GM10248 (cell line): ENCODE data around the gene TMEM198.

Experiments
- CTCF ChIA-PET: fragments of 300-600 bp; sonication (Branson Sonifier 250); formaldehyde crosslinking; extraction: SDS; loops from one replicate; lab custom pipeline; 2021; ENCODE audit warnings: antibody characterized with exemption; lab: Yijun Ruan, JAX
- POLR2A ChIA-PET: fragments of 350-650 bp; sonication (Branson Sonifier 250); formaldehyde crosslinking; extraction: SDS; loops from one replicate; lab custom pipeline; 2020; ENCODE audit warnings: antibody characterized with exemption; lab: Yijun Ruan, JAX
- DNase-seq: peaks from one replicate; pipeline ENCODE4 v3.0.0; 2012; ENCODE audit errors: extremely low spot score
- CTCF ChIP-seq: IDR thresholded peaks from 2 replicates; pipeline ENCODE4 v1.5.1; 2012; ENCODE audit warnings: mild to moderate bottlenecking, low read depth; ENCODE audit errors: extremely low read depth, missing control alignments, control extremely low read depth

The TMEM198 gene

DNA sequence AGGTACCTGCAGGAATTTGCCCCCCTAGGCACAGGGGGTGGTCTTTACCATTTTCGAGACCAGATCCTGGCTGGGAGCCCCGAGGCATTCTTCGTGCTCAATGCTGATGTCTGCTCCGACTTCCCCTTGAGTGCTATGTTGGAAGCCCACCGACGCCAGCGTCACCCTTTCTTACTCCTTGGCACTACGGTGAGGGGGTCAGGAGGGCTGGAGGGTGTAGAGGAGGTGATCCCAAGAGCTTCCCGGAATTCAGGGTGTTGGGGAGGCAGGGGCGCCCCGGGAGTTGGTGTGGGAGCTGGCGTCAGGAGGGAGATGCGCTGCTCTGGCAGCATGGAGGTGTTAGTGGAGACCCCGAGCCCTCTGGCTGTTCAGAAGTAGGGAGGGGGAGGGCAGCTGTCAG lies 42.0 kb upstream of the TMEM198 start:
- ChIA-PET POLR2A (no interaction called here), CTCF (interaction anchor here (1.5 to 18.5 kb wide), 3 partner anchors 16 to 39 kb away, joined by 3 to 325 read pairs (median 6); no protein-coding TSS in a partner anchor)
- DNase-seq: no peak
- no peak for TF ChIP-seq CTCF

- DNase-seq: no peak
- TF ChIP-seq CTCF: no peak
- ChIA-PET CTCF (interaction anchor here (2.6 kb wide), 1 partner anchor 38 kb away, joined by 6 read pairs; no protein-coding TSS in a partner anchor), POLR2A (interaction anchor here (0.6 kb wide), 1 partner anchor 906 kb away, joined by 3 read pairs; no protein-coding TSS in a partner anchor)
Measured at GRCh38 chr2:219502618-219503017, 41.2 kb upstream of the TMEM198 start.

DNA sequence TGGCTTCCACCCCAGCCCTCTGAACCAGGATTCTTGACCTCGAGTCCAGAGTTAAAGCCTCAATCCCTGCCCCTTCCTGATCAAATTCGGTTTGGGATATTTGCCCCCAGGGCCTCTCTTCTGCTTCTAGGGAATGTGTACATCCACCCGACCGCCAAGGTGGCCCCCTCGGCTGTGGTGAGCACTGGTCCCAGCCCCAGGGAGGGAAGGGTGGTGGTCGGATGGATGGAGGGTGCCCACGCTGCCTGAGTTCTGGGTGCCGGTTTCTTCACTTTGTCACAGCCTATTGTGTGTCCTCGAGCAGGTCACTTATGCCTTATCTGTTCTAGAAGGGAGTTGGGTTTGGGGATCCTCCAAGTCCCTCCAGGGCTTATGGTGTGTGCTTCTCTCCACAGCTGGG lies 38.2 kb upstream of the TMEM198 start:
- DNase-seq: no peak
- TF ChIP-seq CTCF: no peak
- POLR2A ChIA-PET: no interaction called here
- CTCF ChIA-PET: interaction anchor here (0.8 to 1.1 kb wide), 2 partner anchors 24 to 103 kb away, joined by 3 read pairs; no protein-coding TSS in a partner anchor

GRCh38 chr2:219506153-219506801 lies 37.6 kb upstream of the TMEM198 start:
- TF ChIP-seq CTCF: no peak
- CTCF ChIA-PET: interaction anchor here (0.8 to 4.2 kb wide), 5 partner anchors 11 to 35 kb away, joined by 3 to 30 read pairs (median 6); a partner anchor contains a TSS
- DNase-seq: no peak
- POLR2A ChIA-PET: no interaction called here

GRCh38 chr2:219506802-219507526 lies 36.9 kb upstream of the TMEM198 start:
- DNase-seq: no peak
- ChIA-PET CTCF (interaction anchor here (0.9 to 5.3 kb wide), 7 partner anchors 8 to 212 kb away, joined by 3 to 50 read pairs (median 6); partner anchors contain the start of gene GMPPA), POLR2A (no interaction called here)
- no peak for TF ChIP-seq CTCF
